HG02840 (cell line): ENCODE results near the gene HOXB6.

ENCODE experiments used
- ATAC-seq: cut with Tn5 transposase; IDR thresholded peaks from one replicate; pipeline ENCODE4 v1.9.1; 2021; ENCODE audit warnings: mild to moderate bottlenecking, moderate library complexity, moderate number of reproducible peaks; ENCODE audit not compliant: unreplicated experiment, low FRiP score

The HOXB6 gene

DNA sequence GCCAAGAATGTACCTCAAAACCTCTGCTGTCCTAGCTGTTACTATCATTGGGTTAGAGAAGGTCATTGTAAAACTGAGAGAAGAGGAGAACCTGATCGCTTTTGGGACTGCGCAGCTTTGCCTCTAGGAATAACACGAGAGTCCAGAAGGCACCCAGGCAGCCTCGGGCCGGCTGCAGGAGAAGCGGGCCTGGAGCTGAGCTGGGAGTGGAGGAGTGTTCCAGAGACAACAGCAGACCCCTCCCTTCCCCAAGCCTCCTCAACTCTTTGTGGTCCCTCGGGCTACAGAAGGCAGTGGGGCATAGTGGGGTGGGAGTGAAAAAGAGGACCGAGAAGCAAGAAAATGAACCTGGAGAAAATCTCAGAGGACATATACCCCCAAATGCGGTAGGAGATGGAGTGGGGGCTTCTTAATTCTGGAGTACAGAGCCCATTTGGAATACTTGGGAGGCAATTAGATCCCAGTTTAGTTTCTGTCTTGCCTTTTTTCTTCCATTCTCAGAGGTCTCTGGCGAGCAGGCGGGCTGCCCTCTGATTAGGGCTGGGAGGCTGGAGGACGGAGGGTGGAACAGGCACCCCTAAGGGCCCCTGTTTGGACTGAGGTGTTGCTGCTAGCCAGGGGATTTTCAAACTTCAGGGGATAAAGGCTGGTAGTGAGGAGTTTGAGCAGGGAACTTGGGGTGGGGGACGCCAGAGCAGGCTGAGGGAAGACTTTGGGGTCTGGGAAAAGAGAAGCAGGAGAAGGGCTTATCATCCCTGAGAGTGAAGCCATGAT lies 46.5 kb downstream of the HOXB6 start:
- ATAC-seq: no peak

- ATAC-seq: no peak
Measured at GRCh38 chr17:48556576-48557401, 48.0 kb downstream of the HOXB6 start.

DNA sequence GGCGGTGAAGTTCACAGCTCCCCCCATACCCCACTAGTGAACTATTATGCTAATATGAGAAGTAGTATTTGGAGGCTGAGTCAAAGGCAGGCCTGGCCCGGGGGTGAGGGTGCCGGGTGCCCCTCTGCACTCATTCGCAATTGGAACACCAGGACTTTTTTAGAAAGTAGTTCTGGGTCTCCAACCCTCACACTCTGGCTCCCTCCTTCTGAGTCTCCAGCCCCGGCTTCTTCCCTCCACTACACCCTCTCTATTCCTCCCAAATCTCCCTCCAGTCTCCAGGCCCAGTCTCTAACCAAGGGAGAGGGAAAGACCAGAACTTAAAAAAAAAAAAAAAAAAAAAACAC lies 48.6 kb downstream of the HOXB6 start:
- ATAC-seq: no peak

GRCh38 chr17:48555258-48556228 lies 49.2 kb downstream of the HOXB6 start:
- no peak for ATAC-seq

DNA sequence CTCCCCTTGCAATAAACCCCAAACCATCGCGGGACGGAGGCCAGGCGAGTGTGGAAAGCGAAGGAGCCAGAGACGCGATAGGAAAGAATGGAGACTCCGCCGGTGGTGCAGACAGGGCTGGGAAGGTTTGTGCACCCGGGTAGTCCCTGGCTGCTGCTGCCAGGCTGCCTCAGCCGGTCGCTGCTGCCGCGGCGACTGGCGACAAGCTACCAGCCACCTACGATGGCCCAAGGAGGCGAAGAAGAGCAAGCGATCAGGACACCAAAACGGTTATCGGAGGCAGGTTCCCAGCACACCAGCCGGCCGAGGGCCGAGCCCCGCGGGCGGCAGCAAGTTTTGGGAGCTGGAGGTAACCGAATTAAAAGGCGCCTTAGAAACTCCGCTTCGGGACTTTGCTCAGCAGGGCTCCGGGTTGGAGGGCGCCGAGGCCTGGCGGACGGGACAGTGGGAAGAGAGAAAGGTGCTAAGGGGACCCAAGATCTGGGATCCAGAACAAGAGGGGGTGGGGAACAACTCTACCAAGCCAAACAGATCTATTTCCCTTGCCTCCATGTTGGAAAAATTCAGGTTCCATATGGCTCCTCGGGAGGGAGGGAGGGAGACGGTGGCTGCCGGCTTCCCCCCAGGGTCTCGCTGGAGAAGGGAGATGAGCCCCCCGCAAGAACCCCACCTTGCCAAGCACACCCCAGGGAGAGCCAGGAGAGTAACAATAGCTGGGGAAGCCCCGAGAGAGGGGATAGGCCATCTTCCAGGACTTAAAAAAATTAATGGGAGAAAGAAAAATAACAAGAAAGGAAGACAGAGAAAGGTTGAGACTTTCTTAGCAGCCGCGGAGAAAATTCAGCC lies 50.2 kb downstream of the HOXB6 start:
- ATAC-seq: no peak

DNA sequence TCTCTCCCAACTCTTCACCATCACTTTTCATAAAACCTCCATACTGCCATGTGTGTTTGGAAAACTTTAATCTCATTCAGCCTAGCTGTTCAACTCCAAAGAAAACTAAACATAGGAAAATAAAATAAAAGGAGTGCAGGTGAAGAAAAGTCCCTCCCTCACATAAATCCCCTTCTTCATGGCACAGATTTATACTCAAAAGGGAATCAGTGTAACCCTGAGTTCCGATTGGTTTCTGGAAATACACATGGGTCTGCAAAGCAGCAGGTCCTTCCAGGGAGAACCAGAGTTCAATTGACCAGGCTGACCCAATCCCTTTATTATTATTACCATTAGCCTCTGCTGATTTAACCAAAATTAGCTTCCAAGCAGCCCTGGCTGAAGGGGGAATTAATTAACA lies 51.0 kb downstream of the HOXB6 start:
- no peak for ATAC-seq

DNA sequence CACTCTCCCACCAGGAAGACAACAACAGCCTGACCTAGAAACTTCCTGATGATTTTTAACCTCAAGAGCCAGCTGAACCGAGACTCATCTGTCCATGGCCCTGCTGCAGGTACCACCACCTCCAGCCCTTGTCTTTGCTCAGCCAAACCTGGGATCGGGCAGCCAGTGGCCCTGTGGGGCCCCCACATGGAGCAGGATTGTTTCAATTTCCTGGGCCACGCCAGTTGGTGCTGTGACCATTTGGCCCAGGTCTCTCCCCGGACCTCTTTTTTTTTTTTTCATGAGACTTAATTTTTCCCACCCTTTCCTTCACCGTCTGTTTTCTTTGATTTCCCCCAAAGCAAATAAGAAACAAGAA lies 51.6 kb downstream of the HOXB6 start:
- no peak for ATAC-seq

DNA sequence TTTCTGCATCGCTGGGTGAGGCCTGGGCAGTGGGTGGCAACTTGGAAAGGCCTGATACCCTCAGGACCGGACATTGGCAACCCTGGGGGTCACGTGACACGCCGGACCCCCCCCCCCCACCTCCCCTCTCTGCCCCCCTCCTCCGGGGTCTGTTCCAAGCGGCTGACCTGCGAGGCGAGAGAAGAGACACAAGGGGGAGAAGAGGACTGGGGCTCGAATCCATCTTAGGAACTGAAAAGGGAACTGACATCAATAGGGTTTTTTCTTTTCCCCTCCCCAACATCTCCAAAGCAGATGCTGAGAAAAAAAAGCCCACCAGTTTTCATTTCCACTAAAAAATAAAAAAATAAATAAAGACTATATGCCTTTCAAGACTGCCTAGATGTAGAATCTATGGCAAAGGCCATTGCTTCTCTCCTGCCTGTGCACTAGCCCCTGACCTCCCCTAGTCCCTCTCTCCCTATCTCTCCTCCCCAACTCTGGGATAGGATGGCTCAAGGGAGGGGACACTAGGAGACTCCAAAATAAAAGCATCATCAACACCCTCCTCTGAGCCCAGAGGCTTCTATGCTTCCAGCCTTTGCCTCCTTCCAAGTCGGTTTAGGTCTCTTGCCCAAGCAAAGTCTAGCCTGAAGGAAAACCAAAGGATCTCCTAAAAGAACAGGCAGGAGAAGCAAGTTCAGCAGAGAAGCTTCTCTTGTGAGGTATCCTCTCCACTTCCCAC lies 52.2 kb downstream of the HOXB6 start:
- no peak for ATAC-seq

GRCh38 chr17:48551596-48552465 lies 53.0 kb downstream of the HOXB6 start:
- no peak for ATAC-seq

- no peak for ATAC-seq
Measured at GRCh38 chr17:48551214-48551555, 53.6 kb downstream of the HOXB6 start.

DNA sequence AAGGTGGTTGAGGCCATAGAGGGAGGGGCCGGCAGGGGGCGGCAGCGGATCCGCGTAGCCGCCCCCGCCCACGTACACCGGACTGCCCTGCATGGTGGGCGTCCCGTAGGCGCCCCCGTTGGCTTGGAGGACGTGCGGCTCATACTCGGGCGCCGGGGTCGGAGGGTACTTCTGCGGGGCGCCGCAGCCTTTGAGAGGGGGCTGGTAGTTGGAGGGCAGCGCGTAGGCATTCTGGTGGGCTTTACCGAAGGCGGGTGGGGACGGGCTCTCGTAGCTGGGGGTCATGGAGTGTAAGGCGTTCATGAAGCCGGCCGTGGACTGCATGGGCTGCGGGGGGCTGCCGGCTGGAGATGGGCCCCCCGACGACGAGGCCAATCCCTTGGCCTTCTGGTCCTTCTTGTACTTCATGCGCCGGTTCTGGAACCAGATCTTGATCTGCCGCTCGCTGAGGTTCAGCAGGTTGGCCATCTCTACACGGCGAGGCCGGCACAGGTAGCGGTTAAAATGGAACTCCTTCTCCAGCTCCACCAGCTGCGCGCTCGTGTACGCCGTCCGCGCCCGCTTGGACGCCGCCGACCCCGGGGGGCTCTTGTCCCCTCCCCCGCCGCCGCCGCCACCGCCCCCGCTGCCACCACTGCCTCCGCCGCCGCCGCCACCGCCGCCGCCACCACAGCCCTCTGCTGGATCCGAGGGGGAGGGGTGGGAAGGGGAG lies 54.1 kb downstream of the HOXB6 start:
- no peak for ATAC-seq

DNA sequence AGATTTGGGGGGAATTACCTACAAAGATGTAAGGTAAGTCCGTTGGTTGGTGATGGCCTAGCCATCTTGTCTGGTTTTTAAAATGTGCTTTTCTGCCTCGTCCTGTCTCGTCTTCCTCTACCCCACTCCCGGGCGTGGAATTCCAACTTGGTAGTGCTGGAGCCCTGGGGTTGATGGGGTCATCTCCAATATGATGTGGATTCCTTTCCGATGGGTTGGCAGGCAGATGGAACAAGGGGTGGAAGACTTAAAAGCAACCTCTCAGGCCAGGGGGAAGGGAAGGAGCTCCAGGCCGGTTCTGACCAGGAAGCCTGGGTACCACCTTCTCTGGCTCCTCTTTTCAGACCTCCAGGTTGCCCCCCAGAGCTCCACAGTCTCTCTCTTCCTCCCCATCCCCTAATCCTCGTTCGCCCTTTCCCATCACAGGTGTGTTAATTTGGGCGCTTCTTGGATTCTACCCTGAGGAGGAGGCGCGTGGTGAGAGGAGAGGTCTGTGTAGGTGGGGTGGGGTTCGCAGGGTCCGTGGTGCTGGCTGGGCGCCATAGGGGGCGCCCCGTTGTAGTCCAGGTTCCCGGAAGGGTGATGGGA lies 54.8 kb downstream of the HOXB6 start:
- no peak for ATAC-seq

DNA sequence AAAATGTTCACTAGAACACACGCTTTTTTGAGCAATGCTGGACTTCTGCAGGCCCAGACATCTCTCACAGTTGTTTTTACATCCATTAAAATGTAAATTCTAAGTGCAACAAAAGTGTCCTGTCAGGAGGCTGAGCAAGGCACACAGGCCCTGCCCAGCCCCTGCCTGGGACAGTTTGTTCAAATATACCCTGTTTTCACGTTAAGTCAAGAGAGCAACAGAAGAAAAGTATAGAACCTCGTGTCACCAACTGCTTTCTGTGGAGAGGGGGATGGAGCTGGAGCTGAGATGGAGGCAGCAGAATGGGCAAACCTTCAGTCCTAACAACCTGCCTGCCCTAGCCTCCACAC lies 55.5 kb downstream of the HOXB6 start:
- ATAC-seq: no peak

- ATAC-seq: no peak
Measured at GRCh38 chr17:48548523-48549280, 56.1 kb downstream of the HOXB6 start.

DNA sequence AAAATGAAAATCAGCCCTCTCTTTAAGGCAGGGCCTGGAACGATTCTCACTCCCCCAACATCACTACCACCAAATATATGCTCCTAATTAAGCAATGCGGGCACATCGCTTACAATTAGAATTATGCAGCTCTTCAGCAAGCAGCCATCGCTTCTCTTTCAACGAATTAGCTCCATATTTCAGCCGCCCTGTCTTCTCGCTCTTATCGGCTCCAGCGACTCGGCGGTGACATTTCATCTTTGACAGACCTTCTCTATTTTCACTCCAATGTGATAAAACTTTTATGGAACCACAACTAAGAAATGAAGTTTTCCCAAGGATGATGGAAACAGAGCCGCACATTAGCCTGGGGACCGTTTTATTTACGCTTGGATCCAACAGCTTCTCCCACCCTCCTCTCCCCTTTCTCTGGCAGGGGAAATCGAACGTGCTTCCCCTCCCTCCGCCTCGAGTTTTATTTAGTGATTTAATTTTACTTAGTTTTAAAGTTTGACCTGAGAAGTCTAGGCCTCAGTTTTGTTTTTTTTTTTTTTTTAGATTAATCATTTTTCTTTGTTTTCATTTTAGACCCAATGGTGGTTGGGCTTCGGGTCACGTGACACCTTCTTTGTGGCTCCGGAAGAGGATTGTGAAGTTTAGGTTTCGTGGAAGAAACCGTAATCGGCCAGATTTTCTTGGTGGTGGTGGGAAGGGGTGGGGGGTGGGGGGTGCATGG lies 56.8 kb downstream of the HOXB6 start:
- no peak for ATAC-seq
